Hematopoietic multipotent progenitor cell treated with erythropoietin and hydrocortisone succinate and interleukin-3 and kit ligand, for 15 days (in vitro differentiated cells): ENCODE results near the gene RIN2.

ENCODE experiments used
- DNase-seq: peaks from one replicate; pipeline ENCODE4 v3.0.0-alpha.2; 2015; ENCODE audit warnings: low spot score

Gene RIN2

GRCh38 chr20:19758133-19758500 is at the start of gene RIN2:
Gene RIN2, plus strand, starts transcription at chr20:19758258. Its CDS starts 131,344 bp downstream, at chr20:19889602.
- no peak for DNase-seq

- DNase-seq, result no peak
Observed at GRCh38 chr20:19709635-19710335, 48.3 kb upstream of the RIN2 start.

GRCh38 chr20:19710336-19711120 is 47.5 kb upstream of the RIN2 start:
- DNase-seq, result no peak

GRCh38 chr20:19711126-19711525 is 46.9 kb upstream of the RIN2 start:
- DNase-seq, result no peak

GRCh38 chr20:19712721-19713260 is 45.3 kb upstream of the RIN2 start:
- DNase-seq, result no peak

- DNase-seq, result no peak
Observed at GRCh38 chr20:19713822-19714578, 44.1 kb upstream of the RIN2 start.

GRCh38 chr20:19714579-19714840 is 43.5 kb upstream of the RIN2 start:
- DNase-seq, result no peak

- no peak for DNase-seq
Observed at GRCh38 chr20:19715986-19716385, 42.1 kb upstream of the RIN2 start.

- DNase-seq, result no peak
Observed at GRCh38 chr20:19718880-19719279, 39.2 kb upstream of the RIN2 start.

- no peak for DNase-seq
Observed at GRCh38 chr20:19720991-19721390, 37.1 kb upstream of the RIN2 start.

GRCh38 chr20:19723051-19723450 is 35.0 kb upstream of the RIN2 start:
- no peak for DNase-seq

GRCh38 chr20:19723813-19724430 is 34.1 kb upstream of the RIN2 start:
- DNase-seq, result no peak

GRCh38 chr20:19725373-19725772 is 32.7 kb upstream of the RIN2 start:
- DNase-seq, result no peak

- no peak for DNase-seq
Observed at GRCh38 chr20:19725814-19726525, 32.1 kb upstream of the RIN2 start.

GRCh38 chr20:19727251-19727847 is 30.7 kb upstream of the RIN2 start:
- DNase-seq, result no peak

GRCh38 chr20:19729672-19730071 is 28.4 kb upstream of the RIN2 start:
- no peak for DNase-seq

GRCh38 chr20:19730706-19731105 is 27.4 kb upstream of the RIN2 start:
- DNase-seq, result no peak

GRCh38 chr20:19734811-19735210 is 23.2 kb upstream of the RIN2 start:
- no peak for DNase-seq

GRCh38 chr20:19735446-19735845 is 22.6 kb upstream of the RIN2 start:
- DNase-seq, result no peak

GRCh38 chr20:19737025-19737424 is 21.0 kb upstream of the RIN2 start:
- no peak for DNase-seq

- DNase-seq, result no peak
Observed at GRCh38 chr20:19738951-19739350, 19.1 kb upstream of the RIN2 start.
